ENCODE data around the gene SCN2A. TPM values are rescaled to one million over a fixed set of nuclear protein-coding genes. Genes with fewer than 3 reads are reported as not detected.

Gene SCN2A
- total and polyA plus RNA-seq, 9 of the 15 experiments (the other 6 are each of a cell fraction or from before 2014, with no cell fraction given), result 0.08 to 0.69 (median 0.31) TPM; not detected in 1

DNA sequence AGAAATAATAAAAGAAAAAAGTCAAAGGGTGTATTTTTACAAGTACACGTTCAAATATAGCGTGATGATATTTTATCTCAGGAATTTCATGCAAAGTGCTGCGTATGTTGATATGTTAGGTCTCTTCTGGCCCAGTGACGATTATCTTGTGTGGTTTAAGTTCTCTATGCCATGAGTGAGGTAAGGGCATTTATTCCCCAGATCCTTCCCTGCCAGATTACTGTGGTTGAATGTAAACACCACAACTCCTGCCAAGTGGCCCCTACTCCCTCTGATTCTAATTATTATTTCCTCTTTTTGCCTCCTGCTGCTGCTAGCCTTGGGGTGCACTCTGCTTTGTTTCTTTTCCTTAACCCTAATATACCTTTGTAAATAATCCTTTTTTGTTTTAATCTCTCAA is 12.2 kb downstream of the SCN2A start:
- ChIA-PET POLR2A (no interaction called here), CTCF (ENCODE audit: low intra/inter-chr PET ratio) (no interaction called here)
- Histone ChIP-seq H3K79me2 (ENCODE audit: control insufficient read depth, insufficient read depth, low read length) (no peaks in the 10 kb centered on the region), H4K20me1 (replicated peaks; ENCODE audit: control insufficient read depth, insufficient read depth, low read length) (no peaks in the 10 kb centered on the region), H3K9ac (ENCODE audit: insufficient read depth in 1 of 2, low read depth in 2 of 2, low read length in 2 of 2) (no peak overlapping the region), H3K27me3 (ENCODE audit: control insufficient read depth in 2 of 2, insufficient read depth in 2 of 2, low read length in 2 of 2) (no peaks in the 10 kb centered on the region), H3K9me3 (replicated peaks; ENCODE audit: control insufficient read depth, insufficient read depth, low read depth, low read length) (no peaks in the 10 kb centered on the region; the same call in 1 of the 2 replicates), H2AFZ (ENCODE audit: low read depth, low read length) (no peak overlapping the region), H3K27ac (ENCODE audit: extremely low read depth, low read depth, low read length) (no peak overlapping the region), H3K4me1 (replicated peaks in 1 of 2; ENCODE audit: control insufficient read depth in 2 of 2, insufficient read depth in 2 of 2, low read length in 2 of 2) (no peaks in the 10 kb centered on the region), H3K4me3 (no peak overlapping the region), H3K4me2 (ENCODE audit: insufficient read depth, low read length) (no peak overlapping the region), H3K36me3 (ENCODE audit: control insufficient read depth, insufficient read depth, low read length) (no peaks in the 10 kb centered on the region), H3K9me1 (ENCODE audit: control insufficient read depth, insufficient read depth, low read length) (no peaks in the 10 kb centered on the region)
- WGBS (ENCODE audit: insufficient coverage, low coverage, missing lambda C conversion rate), result 3% methylated on average over 4 of the region's 4 CpGs
- in situ Hi-C loops (cut with MboI) (no loop called here), intact Hi-C loops (cut with micrococcal nuclease) (no loop called here)
- DNase-seq (ENCODE audit: extremely low read depth in 1 of 4, low spot score in 3 of 4) (no peak), FAIRE-seq (no peak), ATAC-seq (no peak)
- BruUV-seq (replicated peaks), result no TSS peak
- TF ChIP-seq HDAC8 (tag; IDR thresholded peaks at IDR 0.05), result no peak
- TF ChIP-seq CCAR2 (IDR thresholded peaks at IDR 0.05; ENCODE audit: low read depth, low read length), result no peak
- no peak for TF ChIP-seq CHCHD3 (CRISPR knock-in tag; IDR thresholded peaks at IDR 0.05)
- TF ChIP-seq RBM14 (IDR thresholded peaks at IDR 0.05; ENCODE audit: borderline replicate concordance, insufficient read depth, low read depth, low read length), result no peak
- no peak for TF ChIP-seq HEY1 (CRISPR knock-in tag; IDR thresholded peaks at IDR 0.05; ENCODE audit: borderline replicate concordance)
- TF ChIP-seq STAT6 (CRISPR knock-in tag; IDR thresholded peaks at IDR 0.05), result no peak
- TF ChIP-seq FOXK2 (conservative IDR thresholded peaks at IDR 0.05 in 1 of 2, IDR thresholded peaks at IDR 0.05 in 1 of 2; ENCODE audit: low read depth in 2 of 2), result no peak
- no peak for TF ChIP-seq NFATC3 (IDR thresholded peaks at IDR 0.05)
- no peak for TF ChIP-seq JUND (IDR thresholded peaks at IDR 0.05; ENCODE audit: borderline replicate concordance, low read depth, low read length)
- TF ChIP-seq JUND (tag; IDR thresholded peaks at IDR 0.05; ENCODE audit: borderline replicate concordance, low read depth, low read length), result no peak
- TF ChIP-seq NCOA2 (IDR thresholded peaks at IDR 0.05; ENCODE audit: partially characterized antibody in 2 of 2), result no peak
- no peak for TF ChIP-seq RREB1 (CRISPR knock-in tag; IDR thresholded peaks at IDR 0.05)
